Activated T-helper 17 cell treated with anti-CD3 and anti-CD28 coated beads, Interleukin-2, amount 50 U/mL, for 72 hours (primary cell): ENCODE data around the gene EDA. TPM values are rescaled to one million over a fixed set of nuclear protein-coding genes. Genes with fewer than 3 reads are reported as not detected.

Experiments
- ATAC-seq: fragments of 150-1000 bp; cut with Tn5 transposase; replicated peaks from 2 replicates; pipeline ENCODE4 v1.10.0; 2021; ENCODE audit warnings: mild to moderate bottlenecking, moderate library complexity
- H3K27ac Mint-ChIP-seq: one replicate; pipeline ENCODE4 v1.8.0; 2022; ENCODE audit warnings: mixed read lengths
- H3K27me3 Mint-ChIP-seq: one replicate; pipeline ENCODE4 v1.8.0; 2022; ENCODE audit warnings: mixed read lengths
- H3K36me3 Mint-ChIP-seq: one replicate; pipeline ENCODE4 v1.8.0; 2022; ENCODE audit warnings: low read depth, mild to moderate bottlenecking, mixed read lengths
- H3K4me1 Mint-ChIP-seq: one replicate; pipeline ENCODE4 v1.8.0; 2022; ENCODE audit warnings: mixed read lengths
- H3K4me3 Mint-ChIP-seq: one replicate; pipeline ENCODE4 v1.8.0; 2022; ENCODE audit warnings: mild to moderate bottlenecking, mixed read lengths
- H3K9me3 Mint-ChIP-seq: one replicate; pipeline ENCODE4 v1.8.0; 2022; ENCODE audit warnings: mixed read lengths
- total RNA-seq, 2 donors: library from RNA; stranded (reverse); gene quantifications; one replicate each; pipeline ENCODE4 v1.2.3, GENCODE V29; 2022

Gene EDA
- 1 to 10 TPM; 2.2 to 6.5 TPM for total RNA-seq

GRCh38 chrX:69615779-69616456 is at the start of gene EDA:
TSS of gene EDA (plus strand) at chrX:69616113.
- Mint-ChIP-seq H3K4me3 (peak within 1 kb of the TSS; percentile 71), H3K27me3 (peaks cover 3% of the 10 kb centered on the region), H3K36me3 (no peaks in the 10 kb centered on the region), H3K27ac (no peak within 1 kb of the TSS), H3K4me1 (peaks cover 8% of the 10 kb centered on the region), H3K9me3 (no peaks in the 10 kb centered on the region)
- ATAC-seq = peak; percentile 97

GRCh38 chrX:69568828-69569227 is 47.1 kb upstream of the EDA start:
- Mint-ChIP-seq H3K27ac (no peak overlapping the region), H3K4me3 (no peak overlapping the region), H3K9me3 (no peaks in the 10 kb centered on the region), H3K36me3 (no peaks in the 10 kb centered on the region), H3K27me3 (no peaks in the 10 kb centered on the region), H3K4me1 (no peaks in the 10 kb centered on the region)
- ATAC-seq = no peak

- no peaks in the 10 kb centered on the region for H3K4me1 Mint-ChIP-seq
- no peaks in the 10 kb centered on the region for H3K27me3 Mint-ChIP-seq
- no peak overlapping the region for H3K4me3 Mint-ChIP-seq
- no peak for ATAC-seq
- no peaks in the 10 kb centered on the region for H3K36me3 Mint-ChIP-seq
- no peaks in the 10 kb centered on the region for H3K9me3 Mint-ChIP-seq
- H3K27ac Mint-ChIP-seq = no peak overlapping the region
Measured at GRCh38 chrX:69597399-69597798, 18.5 kb upstream of the EDA start.

GRCh38 chrX:69600182-69600581 is 15.7 kb upstream of the EDA start:
- ATAC-seq = no peak
- H3K27ac Mint-ChIP-seq = no peak overlapping the region
- H3K27me3 Mint-ChIP-seq = no peaks in the 10 kb centered on the region
- no peaks in the 10 kb centered on the region for H3K36me3 Mint-ChIP-seq
- no peaks in the 10 kb centered on the region for H3K4me1 Mint-ChIP-seq
- no peaks in the 10 kb centered on the region for H3K9me3 Mint-ChIP-seq
- H3K4me3 Mint-ChIP-seq = no peak overlapping the region

GRCh38 chrX:69603566-69604194 is 12.2 kb upstream of the EDA start:
- Mint-ChIP-seq H3K36me3 (no peaks in the 10 kb centered on the region), H3K4me3 (no peak overlapping the region), H3K4me1 (no peaks in the 10 kb centered on the region), H3K27ac (no peak overlapping the region), H3K27me3 (no peaks in the 10 kb centered on the region), H3K9me3 (no peaks in the 10 kb centered on the region)
- no peak for ATAC-seq

GRCh38 chrX:69605521-69605920 is 10.4 kb upstream of the EDA start:
- H3K9me3 Mint-ChIP-seq = no peaks in the 10 kb centered on the region
- no peak overlapping the region for H3K27ac Mint-ChIP-seq
- H3K27me3 Mint-ChIP-seq = no peaks in the 10 kb centered on the region
- no peak overlapping the region for H3K4me3 Mint-ChIP-seq
- H3K4me1 Mint-ChIP-seq = no peaks in the 10 kb centered on the region
- no peak for ATAC-seq
- H3K36me3 Mint-ChIP-seq = no peaks in the 10 kb centered on the region

GRCh38 chrX:69607616-69608015 is 8.3 kb upstream of the EDA start:
- Mint-ChIP-seq H3K36me3 (no peaks in the 10 kb centered on the region), H3K4me3 (no peak overlapping the region), H3K4me1 (no peaks in the 10 kb centered on the region), H3K27ac (no peak overlapping the region), H3K9me3 (no peaks in the 10 kb centered on the region), H3K27me3 (no peaks in the 10 kb centered on the region)
- peak; percentile 73 for ATAC-seq

- no peak overlapping the region for H3K4me3 Mint-ChIP-seq
- ATAC-seq = no peak
- H3K9me3 Mint-ChIP-seq = no peaks in the 10 kb centered on the region
- H3K36me3 Mint-ChIP-seq = no peaks in the 10 kb centered on the region
- H3K27ac Mint-ChIP-seq = no peak overlapping the region
- peaks cover 1% of the 10 kb centered on the region for H3K4me1 Mint-ChIP-seq
- peaks cover 3% of the 10 kb centered on the region for H3K27me3 Mint-ChIP-seq
Measured at GRCh38 chrX:69613946-69614345, 2.0 kb upstream of the EDA start.

- ATAC-seq = no peak
- H3K9me3 Mint-ChIP-seq = no peaks in the 10 kb centered on the region
- peak overlapping the region; percentile 71 for H3K4me3 Mint-ChIP-seq
- H3K27ac Mint-ChIP-seq = no peak overlapping the region
- H3K36me3 Mint-ChIP-seq = no peaks in the 10 kb centered on the region
- peaks cover 3% of the 10 kb centered on the region for H3K27me3 Mint-ChIP-seq
- H3K4me1 Mint-ChIP-seq = peaks cover 8% of the 10 kb centered on the region
Measured at GRCh38 chrX:69614886-69615285, 1.0 kb upstream of the EDA start.

GRCh38 chrX:69615342-69615741 is 571 bp upstream of the EDA start:
- no peak for ATAC-seq
- no peaks in the 10 kb centered on the region for H3K36me3 Mint-ChIP-seq
- peak overlapping the region; percentile 71 for H3K4me3 Mint-ChIP-seq
- H3K9me3 Mint-ChIP-seq = no peaks in the 10 kb centered on the region
- no peak overlapping the region for H3K27ac Mint-ChIP-seq
- H3K27me3 Mint-ChIP-seq = peaks cover 3% of the 10 kb centered on the region
- H3K4me1 Mint-ChIP-seq = peaks cover 8% of the 10 kb centered on the region

- peak overlapping the region; percentile 71 for H3K4me3 Mint-ChIP-seq
- peaks cover 3% of the 10 kb centered on the region for H3K27me3 Mint-ChIP-seq
- no peaks in the 10 kb centered on the region for H3K36me3 Mint-ChIP-seq
- H3K27ac Mint-ChIP-seq = no peak overlapping the region
- no peaks in the 10 kb centered on the region for H3K9me3 Mint-ChIP-seq
- H3K4me1 Mint-ChIP-seq = peaks cover 8% of the 10 kb centered on the region
- peak; percentile 18 for ATAC-seq
Measured at GRCh38 chrX:69616457-69617203, 717 bp downstream of the EDA start.

GRCh38 chrX:69618803-69619202 is 2.9 kb downstream of the EDA start:
- no peak for ATAC-seq
- Mint-ChIP-seq H3K4me1 (peaks cover 8% of the 10 kb centered on the region), H3K27me3 (no peaks in the 10 kb centered on the region), H3K36me3 (no peaks in the 10 kb centered on the region), H3K9me3 (no peaks in the 10 kb centered on the region), H3K27ac (peak overlapping the region; percentile 56), H3K4me3 (peak overlapping the region; percentile 71)

GRCh38 chrX:69626129-69626528 is 10.2 kb downstream of the EDA start:
- no peak overlapping the region for H3K27ac Mint-ChIP-seq
- no peaks in the 10 kb centered on the region for H3K27me3 Mint-ChIP-seq
- peaks cover 14% of the 10 kb centered on the region for H3K4me1 Mint-ChIP-seq
- H3K9me3 Mint-ChIP-seq = no peaks in the 10 kb centered on the region
- peak overlapping the region; percentile 33 for H3K4me3 Mint-ChIP-seq
- ATAC-seq = peak; percentile 27
- no peaks in the 10 kb centered on the region for H3K36me3 Mint-ChIP-seq

GRCh38 chrX:69627744-69628143 is 11.8 kb downstream of the EDA start:
- Mint-ChIP-seq H3K4me3 (no peak overlapping the region), H3K4me1 (peaks cover 14% of the 10 kb centered on the region), H3K27me3 (no peaks in the 10 kb centered on the region), H3K9me3 (no peaks in the 10 kb centered on the region), H3K36me3 (no peaks in the 10 kb centered on the region), H3K27ac (no peak overlapping the region)
- peak; percentile 75 for ATAC-seq

- Mint-ChIP-seq H3K9me3 (no peaks in the 10 kb centered on the region), H3K4me3 (peak overlapping the region; percentile 34), H3K4me1 (peaks cover 14% of the 10 kb centered on the region), H3K36me3 (no peaks in the 10 kb centered on the region), H3K27me3 (no peaks in the 10 kb centered on the region), H3K27ac (no peak overlapping the region)
- peak; percentile 55 for ATAC-seq
Measured at GRCh38 chrX:69630147-69630546, 14.2 kb downstream of the EDA start.
